ENCODE measurements around the gene RAB24.

DNA sequence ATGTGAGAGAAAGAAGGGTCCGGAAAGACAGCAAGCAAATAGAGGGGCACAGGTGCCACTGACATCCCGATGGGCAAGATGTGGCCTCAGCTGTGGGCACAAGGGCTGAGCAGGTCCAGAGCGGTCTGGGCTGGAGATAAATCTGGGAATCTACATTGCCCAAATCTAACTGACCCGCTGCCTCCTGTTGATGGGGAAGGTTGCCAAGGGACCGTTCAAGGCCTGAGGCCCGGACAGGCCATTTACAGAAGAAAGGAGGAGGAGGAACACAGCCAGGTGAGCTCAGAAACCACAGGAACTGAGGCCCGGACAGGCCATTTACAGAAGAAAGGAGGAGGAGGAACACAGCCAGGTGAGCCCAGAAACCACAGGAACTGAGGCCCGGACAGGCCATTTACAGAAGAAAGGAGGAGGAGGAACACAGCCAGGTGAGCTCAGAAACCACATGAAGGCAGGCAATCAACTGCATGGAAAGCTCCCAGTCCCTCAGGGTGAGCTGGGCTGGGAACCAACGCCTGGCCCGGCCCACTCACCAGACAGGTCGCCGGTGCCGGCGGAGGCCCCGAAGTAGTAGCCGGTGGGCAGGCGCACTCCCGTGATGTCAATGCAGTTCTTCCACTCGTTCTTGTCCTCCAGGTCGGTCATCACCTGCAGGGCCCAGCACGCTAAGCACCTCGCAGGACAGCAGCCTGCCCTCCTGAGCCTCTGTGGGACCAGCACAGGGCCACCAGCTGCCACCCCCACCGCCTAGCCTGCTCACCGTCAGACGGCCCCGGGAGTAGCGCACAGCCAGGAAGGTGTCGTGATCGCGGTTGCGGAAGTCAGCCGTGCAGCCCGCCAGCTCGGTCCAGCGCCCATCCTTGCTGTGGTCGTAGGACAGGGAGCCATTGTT is 33.3 kb upstream of the RAB24 start:
- TF ChIP-seq, protein P1, sequence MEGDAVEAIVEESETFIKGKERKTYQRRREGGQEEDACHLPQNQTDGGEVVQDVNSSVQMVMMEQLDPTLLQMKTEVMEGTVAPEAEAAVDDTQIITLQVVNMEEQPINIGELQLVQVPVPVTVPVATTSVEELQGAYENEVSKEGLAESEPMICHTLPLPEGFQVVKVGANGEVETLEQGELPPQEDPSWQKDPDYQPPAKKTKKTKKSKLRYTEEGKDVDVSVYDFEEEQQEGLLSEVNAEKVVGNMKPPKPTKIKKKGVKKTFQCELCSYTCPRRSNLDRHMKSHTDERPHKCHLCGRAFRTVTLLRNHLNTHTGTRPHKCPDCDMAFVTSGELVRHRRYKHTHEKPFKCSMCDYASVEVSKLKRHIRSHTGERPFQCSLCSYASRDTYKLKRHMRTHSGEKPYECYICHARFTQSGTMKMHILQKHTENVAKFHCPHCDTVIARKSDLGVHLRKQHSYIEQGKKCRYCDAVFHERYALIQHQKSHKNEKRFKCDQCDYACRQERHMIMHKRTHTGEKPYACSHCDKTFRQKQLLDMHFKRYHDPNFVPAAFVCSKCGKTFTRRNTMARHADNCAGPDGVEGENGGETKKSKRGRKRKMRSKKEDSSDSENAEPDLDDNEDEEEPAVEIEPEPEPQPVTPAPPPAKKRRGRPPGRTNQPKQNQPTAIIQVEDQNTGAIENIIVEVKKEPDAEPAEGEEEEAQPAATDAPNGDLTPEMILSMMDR (conservative IDR thresholded peaks at IDR 0.05 in 1 of 2, IDR thresholded peaks at IDR 0.05 in 1 of 2; ENCODE audit: low read depth in 1 of 2, low read length in 2 of 2), result no peak
- TF ChIP-seq EZH2 (IDR thresholded peaks at IDR 0.05; ENCODE audit: low read length, missing control alignments), result no peak
